ENCODE measurements around the gene SAYSD1.

The SAYSD1 gene

DNA sequence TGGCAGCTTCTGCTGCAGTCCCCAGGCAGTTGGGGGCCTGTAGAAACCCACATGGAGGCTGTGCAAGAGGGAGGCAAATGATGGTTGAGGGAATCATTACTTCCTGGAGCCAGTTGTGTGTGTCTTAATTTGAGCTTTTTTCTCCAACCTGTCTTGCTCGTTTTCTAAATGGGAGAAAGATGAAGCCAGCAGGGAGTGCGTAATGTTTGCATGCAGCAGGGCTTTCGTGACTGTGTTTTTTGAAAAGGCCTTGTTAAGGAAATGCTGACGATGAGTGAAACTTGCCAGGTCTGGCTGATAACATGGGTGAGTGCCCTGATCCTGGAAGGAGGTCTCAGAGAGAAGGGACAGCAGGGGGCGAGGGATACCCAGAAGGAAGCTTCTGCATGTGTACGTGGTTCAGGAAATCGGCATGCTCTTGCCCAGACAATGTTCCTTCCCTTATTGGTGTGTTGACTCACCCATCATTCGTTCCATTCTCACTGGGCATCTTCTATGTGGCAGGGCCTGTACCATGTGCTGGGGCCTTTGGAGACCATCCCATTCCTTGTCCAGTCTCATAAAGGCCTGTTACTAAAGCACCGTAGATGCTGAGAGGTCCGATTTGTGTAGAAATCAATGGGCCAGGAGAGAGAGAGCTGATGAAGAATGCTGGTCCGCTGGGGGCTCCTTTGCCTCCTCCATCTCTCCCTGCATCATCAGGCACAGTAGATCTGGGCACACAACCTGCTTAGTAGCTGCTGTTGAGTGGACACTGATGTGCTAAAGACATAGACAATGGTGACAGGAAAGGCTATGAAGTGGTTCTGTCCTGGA is 39.0 kb downstream of the SAYSD1 start:
- Histone ChIP-seq H3F3A (ENCODE audit: insufficient read depth) (no peaks in the 10 kb centered on the region), H3K4me2 (ENCODE audit: low read depth, low read length, poor library complexity, severe bottlenecking) (no peak overlapping the region), H3K36me3 (ENCODE audit: low read length) (no peaks in the 10 kb centered on the region), H3K9me3 (ENCODE audit: insufficient read depth, low read length) (no peaks in the 10 kb centered on the region), H3K4me3 (ENCODE audit: insufficient read depth, low read length, poor library complexity, severe bottlenecking) (no peak overlapping the region), H4K20me1 (ENCODE audit: low read depth, low read length) (no peaks in the 10 kb centered on the region), H3K9me2 (replicated peaks; ENCODE audit: insufficient read depth, low read length) (no peaks in the 10 kb centered on the region), H3K79me2 (ENCODE audit: insufficient read depth, low read length) (no peaks in the 10 kb centered on the region), H3K27me3 (ENCODE audit: low read length) (no peaks in the 10 kb centered on the region), H2AFZ (ENCODE audit: low read depth, low read length, severe bottlenecking) (no peak overlapping the region), H3K9ac (ENCODE audit: low read length) (no peak overlapping the region), H3K27ac (ENCODE audit: low read depth, low read length) (no peak overlapping the region)
- TF ChIP-seq, protein P1, sequence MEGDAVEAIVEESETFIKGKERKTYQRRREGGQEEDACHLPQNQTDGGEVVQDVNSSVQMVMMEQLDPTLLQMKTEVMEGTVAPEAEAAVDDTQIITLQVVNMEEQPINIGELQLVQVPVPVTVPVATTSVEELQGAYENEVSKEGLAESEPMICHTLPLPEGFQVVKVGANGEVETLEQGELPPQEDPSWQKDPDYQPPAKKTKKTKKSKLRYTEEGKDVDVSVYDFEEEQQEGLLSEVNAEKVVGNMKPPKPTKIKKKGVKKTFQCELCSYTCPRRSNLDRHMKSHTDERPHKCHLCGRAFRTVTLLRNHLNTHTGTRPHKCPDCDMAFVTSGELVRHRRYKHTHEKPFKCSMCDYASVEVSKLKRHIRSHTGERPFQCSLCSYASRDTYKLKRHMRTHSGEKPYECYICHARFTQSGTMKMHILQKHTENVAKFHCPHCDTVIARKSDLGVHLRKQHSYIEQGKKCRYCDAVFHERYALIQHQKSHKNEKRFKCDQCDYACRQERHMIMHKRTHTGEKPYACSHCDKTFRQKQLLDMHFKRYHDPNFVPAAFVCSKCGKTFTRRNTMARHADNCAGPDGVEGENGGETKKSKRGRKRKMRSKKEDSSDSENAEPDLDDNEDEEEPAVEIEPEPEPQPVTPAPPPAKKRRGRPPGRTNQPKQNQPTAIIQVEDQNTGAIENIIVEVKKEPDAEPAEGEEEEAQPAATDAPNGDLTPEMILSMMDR (IDR thresholded peaks at IDR 0.05; ENCODE audit: insufficient read depth, low read length, poor library complexity, severe bottlenecking): no peak
- TF ChIP-seq EZH2phosphoT487 (conservative IDR thresholded peaks at IDR 0.05; ENCODE audit: low read length): no peak

DNA sequence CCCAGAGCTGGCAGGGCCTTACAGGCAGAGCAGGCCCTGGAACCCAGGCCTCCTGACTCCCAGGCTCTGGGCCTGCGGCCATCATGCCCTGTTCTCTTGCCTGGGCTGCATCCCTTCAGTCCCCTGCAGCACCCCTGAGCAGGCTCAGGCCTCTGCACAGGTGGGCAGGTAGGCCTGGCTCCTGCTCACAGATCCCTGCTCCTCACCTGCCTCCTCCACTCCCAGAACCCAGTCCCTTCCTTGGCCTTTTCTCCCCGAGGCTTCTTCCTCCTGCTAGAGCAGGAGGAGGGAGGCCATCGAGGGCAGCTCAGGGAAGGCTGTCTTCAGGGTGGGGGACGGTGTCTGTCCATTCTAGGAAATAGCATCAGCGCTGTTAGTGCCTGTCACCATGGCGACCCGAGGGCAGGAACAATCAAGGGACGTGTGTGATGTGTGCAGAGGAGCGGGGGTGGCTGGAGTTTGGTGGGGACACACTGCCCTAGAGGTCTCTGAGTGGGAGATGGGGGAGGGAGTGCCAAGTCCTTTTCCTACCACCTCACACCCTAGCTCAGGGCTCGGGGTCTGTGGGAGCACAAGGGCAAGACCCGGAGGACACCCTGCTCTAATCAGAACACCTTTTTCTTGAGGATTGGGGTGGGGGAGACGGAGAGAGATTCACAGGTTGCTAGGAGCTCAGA is 39.8 kb downstream of the SAYSD1 start:
- H3K9ac ChIP-seq (ENCODE audit: low read length): no peak overlapping the region
- no peaks in the 10 kb centered on the region for H3K9me2 ChIP-seq (replicated peaks; ENCODE audit: insufficient read depth, low read length)
- no peak overlapping the region for H2AFZ ChIP-seq (ENCODE audit: low read depth, low read length, severe bottlenecking)
- H3K9me3 ChIP-seq (ENCODE audit: insufficient read depth, low read length): no peaks in the 10 kb centered on the region
- no peaks in the 10 kb centered on the region for H3K79me2 ChIP-seq (ENCODE audit: insufficient read depth, low read length)
- H3K4me2 ChIP-seq (ENCODE audit: low read depth, low read length, poor library complexity, severe bottlenecking): no peak overlapping the region
- H4K20me1 ChIP-seq (ENCODE audit: low read depth, low read length): no peaks in the 10 kb centered on the region
- no peak overlapping the region for H3K4me3 ChIP-seq (ENCODE audit: insufficient read depth, low read length, poor library complexity, severe bottlenecking)
- no peaks in the 10 kb centered on the region for H3F3A ChIP-seq (ENCODE audit: insufficient read depth)
- H3K27me3 ChIP-seq (ENCODE audit: low read length): no peaks in the 10 kb centered on the region
- TF ChIP-seq, protein P1 (IDR thresholded peaks at IDR 0.05; ENCODE audit: insufficient read depth, low read length, poor library complexity, severe bottlenecking): no peak
- no peak for TF ChIP-seq EZH2phosphoT487 (conservative IDR thresholded peaks at IDR 0.05; ENCODE audit: low read length)
- H3K27ac ChIP-seq (ENCODE audit: low read depth, low read length): no peak overlapping the region
- H3K36me3 ChIP-seq (ENCODE audit: low read length): no peaks in the 10 kb centered on the region

DNA sequence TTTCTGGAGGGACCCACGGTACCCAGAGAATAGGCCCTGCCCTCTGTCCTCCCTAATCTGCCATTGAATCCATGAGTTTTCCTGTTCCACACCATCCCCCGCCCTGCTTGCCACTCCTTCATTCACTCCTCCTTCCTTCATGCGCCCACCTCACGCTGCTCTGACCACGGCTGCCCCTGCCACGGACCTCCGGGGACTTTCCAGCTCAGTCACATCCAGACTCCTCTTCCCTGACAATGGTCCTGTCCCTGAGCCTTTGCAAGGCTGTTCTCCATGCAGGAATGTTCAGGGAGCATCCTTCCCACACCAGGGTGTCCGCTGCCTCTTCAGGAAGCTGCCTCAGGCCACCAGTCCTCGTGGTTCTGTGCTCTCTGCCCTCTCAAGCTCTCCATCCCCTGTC is 40.5 kb downstream of the SAYSD1 start:
- H3K27me3 ChIP-seq (ENCODE audit: low read length): no peaks in the 10 kb centered on the region
- no peaks in the 10 kb centered on the region for H3F3A ChIP-seq (ENCODE audit: insufficient read depth)
- H4K20me1 ChIP-seq (ENCODE audit: low read depth, low read length): no peaks in the 10 kb centered on the region
- H2AFZ ChIP-seq (ENCODE audit: low read depth, low read length, severe bottlenecking): no peak overlapping the region
- H3K9ac ChIP-seq (ENCODE audit: low read length): no peak overlapping the region
- H3K4me3 ChIP-seq (ENCODE audit: insufficient read depth, low read length, poor library complexity, severe bottlenecking): no peak overlapping the region
- H3K9me3 ChIP-seq (ENCODE audit: insufficient read depth, low read length): no peaks in the 10 kb centered on the region
- H3K4me2 ChIP-seq (ENCODE audit: low read depth, low read length, poor library complexity, severe bottlenecking): no peak overlapping the region
- H3K27ac ChIP-seq (ENCODE audit: low read depth, low read length): no peak overlapping the region
- no peaks in the 10 kb centered on the region for H3K36me3 ChIP-seq (ENCODE audit: low read length)
- no peak for TF ChIP-seq EZH2phosphoT487 (conservative IDR thresholded peaks at IDR 0.05; ENCODE audit: low read length)
- TF ChIP-seq, protein P1 (IDR thresholded peaks at IDR 0.05; ENCODE audit: insufficient read depth, low read length, poor library complexity, severe bottlenecking): no peak
- no peaks in the 10 kb centered on the region for H3K9me2 ChIP-seq (replicated peaks; ENCODE audit: insufficient read depth, low read length)
- H3K79me2 ChIP-seq (ENCODE audit: insufficient read depth, low read length): no peaks in the 10 kb centered on the region
